GM18907 (cell line): Measurements from ENCODE around the gene LAMA3.

ENCODE experiments used
- ATAC-seq: cut with Tn5 transposase; IDR thresholded peaks from one replicate; pipeline ENCODE4 v1.9.1; 2021; ENCODE audit warnings: mild to moderate bottlenecking, moderate library complexity; ENCODE audit not compliant: unreplicated experiment

LAMA3 gene

DNA sequence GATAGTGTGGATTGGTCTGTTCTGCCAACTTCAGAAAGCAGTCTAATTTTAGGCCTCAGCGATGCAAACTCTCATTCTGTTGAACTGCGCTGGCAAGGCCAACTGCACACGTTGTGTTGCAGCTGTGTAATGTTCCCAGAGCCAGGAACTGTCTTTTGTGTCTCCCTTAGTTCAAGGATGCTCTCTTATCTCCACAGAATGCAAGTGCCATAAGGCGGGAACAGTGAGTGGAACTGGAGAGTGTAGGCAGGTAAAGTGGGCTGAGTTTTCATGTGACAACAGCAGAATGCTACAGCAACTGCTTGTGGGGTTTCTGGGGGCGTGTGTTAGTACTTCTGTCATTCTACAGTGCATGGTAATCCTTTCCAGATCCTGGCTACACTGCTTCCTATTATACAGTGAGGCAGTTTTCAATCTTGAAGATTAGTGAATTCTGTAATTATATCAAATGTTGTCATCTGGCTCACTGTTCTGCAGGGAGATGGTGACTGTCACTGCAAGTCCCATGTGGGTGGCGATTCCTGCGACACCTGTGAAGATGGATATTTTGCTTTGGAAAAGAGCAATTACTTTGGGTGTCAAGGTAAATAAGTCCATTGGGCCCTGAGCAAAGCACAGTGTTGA is 125.8 kb downstream of the LAMA3 start:
- ATAC-seq: no peak

DNA sequence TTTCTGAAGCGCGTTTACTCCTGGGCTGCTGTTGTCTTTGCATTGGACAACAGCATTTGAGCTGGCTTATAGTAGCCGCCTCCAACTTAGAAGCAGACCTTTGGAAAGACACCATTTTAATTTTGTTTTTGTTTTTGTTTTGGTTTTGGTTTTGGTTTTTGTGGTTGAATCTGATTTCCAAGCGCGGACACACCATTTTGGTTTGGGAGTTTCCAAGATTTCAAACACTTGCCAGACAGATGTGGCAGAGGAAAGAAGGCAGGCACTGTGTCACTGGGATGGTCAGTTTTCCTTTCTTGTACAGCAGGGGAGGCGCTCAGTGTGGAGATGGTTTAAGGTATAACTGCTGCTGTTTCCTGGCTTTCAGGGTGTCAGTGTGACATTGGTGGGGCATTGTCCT is 126.8 kb downstream of the LAMA3 start:
- no peak for ATAC-seq

DNA sequence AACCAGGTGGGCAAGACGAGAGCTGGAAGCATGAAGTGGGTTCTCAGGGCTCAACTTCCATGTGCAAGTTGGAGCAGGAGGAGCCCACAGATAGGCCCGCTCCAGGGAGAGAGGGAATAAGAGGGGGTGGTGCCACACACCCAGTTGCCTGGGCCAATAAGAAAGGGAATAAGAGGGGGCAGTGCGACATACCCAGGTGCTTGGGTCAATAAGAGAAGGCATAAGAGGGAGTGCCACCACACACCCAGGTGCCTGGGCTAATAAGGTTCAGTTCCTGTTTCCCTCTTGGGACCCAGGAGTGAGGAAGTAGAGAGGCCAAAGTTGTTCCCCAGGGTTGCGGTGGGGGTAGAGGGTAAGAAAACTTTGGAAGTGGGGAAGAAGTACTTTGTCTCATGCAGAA is 127.5 kb downstream of the LAMA3 start:
- no peak for ATAC-seq

DNA sequence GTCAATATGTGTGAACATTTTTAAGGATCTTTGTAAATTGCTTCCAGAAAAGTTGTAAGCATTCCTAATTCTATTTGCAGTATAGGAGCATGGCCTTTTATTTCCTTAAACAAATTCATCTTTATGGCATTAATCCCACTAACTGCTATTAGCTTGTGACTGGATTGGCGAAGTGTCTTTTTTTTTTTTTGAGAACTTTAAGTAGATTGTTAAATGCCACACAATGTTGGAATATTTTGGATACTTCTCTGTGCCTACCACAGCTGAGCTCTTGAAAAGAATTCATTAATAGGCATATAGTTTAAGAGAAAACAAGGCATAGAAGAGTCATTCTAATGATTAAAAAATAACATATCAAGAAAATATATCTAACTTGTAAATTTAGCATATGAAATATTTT is 129.7 kb downstream of the LAMA3 start:
- ATAC-seq: no peak

DNA sequence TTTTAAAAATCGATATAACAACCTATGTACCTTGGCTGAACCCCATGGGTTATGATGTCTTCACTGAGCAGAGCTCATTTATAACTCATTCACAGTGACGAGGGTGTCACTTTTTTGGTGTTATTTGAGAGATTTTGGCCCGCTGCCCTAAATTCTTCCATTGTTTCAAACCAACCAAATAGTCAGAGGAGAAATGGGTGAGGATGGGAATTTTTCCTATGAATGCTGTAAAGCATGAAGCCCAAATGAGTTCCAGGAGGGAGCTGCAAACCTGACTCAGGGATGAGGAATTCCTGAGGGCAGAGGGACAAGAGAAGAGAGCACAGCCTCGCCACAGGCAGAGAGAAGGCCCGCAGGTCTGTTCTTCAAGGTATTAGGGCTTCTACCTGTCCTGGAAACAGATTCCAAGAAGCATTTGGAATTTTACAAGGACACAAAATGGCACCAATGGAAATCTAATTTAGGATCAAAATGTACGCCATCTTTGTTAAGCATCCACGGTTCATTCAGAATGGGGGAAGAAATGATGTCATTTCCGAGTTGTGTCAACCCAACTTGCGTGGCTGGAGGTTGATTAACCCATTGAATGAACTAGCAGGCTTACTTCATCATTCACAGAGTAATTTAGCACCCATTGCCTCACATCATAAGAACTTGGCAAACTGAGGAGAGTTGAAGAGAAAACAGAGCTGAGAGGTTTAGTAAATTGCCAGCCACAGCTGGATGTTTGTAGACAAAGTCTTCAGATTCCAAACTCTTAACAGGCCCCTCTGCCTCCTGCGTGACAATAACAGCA is 133.5 kb downstream of the LAMA3 start:
- no peak for ATAC-seq

DNA sequence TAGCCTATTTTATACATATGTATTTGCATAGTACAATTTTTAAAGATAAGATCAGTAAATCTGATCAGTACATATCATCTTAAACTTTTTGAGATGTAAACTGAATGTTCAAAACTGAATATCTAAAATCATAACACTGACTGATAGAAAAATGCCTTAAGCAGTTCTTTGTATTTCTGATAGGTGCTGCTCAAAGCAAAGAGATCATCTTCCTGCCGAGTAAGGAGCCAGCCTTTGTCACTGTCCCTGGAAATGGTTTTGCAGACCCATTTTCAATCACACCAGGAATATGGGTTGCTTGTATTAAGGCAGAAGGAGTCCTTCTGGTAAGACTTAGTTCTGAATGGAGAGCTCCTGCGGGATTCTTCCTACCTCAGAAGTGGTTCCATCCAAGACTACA is 135.0 kb downstream of the LAMA3 start:
- no peak for ATAC-seq

DNA sequence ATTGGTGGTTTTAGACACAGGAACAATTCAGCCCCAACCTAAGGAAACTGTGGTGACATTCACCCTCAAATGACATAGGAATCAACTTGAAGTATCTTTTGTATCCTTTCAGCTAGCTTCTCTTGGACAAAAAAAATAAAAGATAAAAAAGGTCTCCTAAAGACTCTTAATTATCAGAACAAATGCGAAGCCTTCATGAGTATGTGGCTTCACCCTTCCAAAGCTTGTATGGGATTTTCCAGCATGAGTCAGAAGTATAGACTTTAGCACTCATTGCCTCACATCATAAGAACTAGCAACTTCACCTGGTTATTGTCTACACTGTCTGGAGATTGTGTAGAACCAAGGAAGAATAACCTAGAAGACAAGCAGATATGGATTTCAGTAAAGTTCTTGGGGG is 135.4 kb downstream of the LAMA3 start:
- ATAC-seq: no peak

DNA sequence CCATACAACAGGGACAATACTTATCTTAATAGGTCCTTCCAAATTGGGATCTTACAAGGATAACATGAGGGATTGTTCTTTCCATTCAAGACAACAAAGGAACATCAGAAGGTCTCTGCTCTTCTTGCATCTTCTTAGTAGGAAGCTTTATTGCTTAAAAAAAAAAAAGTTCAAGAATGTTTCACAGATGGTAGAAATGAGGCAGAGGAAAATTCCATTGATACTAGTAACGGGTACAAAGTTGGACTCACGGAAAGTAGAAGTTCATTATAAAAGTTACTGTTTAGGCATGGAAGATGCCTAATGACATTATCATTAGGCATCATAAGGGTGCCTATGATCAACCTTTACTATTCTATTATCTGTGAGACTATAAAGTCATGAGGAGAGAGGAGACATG is 136.2 kb downstream of the LAMA3 start:
- no peak for ATAC-seq

DNA sequence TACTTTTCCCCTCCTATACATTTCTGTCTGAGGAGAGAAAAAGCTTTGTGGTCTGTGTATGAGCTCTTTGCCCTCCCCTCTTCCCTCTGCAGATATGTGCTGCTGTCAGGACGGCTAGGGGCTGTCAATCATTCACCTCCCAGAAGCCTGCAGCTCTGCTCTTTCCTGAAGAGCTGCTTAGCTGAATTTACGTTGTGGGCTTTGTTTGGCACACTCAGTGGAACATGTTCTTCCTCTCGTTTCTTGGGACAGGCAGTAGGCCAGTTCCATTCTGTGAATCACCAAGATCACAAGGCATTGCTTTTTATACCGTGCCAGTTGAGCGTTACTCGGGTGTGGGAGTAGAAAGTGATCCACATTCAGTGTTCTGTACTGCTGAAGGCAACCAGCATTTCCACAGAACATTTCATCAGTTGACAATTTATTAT is 136.7 kb downstream of the LAMA3 start:
- ATAC-seq: peak; percentile 79

DNA sequence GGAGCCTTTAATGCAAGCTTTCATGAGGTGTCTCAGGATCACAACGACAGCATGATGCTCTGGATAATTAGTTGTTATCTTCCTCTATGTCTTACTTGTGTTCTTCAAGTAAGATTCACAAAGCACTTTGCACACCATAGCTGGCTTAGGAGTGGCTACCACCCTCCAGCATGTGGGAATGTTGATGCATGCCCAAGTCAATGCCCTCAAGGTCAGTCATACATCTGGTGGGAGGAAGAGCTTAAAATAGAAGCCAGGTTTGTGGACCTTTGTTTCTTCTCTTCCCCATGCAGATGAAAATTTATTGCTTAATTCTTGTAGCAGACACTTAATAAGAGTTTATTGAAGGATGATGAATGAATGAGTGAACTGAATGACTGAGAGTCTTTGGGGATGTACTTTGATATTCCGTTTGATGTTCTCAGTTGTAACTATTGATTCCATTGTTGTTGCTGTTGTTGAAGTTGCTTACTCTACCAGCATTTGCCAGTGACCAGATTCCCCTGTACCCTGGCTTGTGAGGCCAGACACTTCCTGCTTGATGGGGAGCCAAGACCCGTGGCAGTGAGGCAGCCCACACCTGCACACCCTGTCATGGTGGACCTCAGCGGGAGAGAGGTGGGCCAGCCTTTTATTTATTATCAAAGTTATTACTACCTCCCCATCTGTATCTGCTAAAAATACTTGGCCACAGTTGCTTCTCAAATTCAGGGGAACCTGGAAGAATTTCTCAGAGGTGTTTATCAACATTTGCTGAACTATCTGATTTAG is 137.8 kb downstream of the LAMA3 start:
- ATAC-seq: no peak

DNA sequence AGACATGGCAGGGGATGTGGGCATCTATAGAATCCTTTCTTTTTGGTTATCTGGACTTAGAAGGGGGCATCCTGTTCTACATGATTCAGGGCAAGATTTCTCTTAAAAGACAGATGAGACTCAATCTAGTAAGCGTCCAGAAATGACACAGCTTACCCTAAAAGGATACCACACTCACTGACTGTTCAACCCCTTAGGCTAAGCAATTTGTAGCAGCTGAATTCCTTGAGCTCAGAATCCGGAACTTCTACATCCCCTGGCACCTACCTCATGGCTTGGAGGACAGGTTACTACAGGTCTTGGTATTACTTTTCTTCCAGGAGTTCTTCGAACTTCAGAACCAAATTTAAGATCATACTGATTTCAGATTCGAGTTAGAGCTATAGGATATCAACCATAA is 138.4 kb downstream of the LAMA3 start:
- no peak for ATAC-seq

DNA sequence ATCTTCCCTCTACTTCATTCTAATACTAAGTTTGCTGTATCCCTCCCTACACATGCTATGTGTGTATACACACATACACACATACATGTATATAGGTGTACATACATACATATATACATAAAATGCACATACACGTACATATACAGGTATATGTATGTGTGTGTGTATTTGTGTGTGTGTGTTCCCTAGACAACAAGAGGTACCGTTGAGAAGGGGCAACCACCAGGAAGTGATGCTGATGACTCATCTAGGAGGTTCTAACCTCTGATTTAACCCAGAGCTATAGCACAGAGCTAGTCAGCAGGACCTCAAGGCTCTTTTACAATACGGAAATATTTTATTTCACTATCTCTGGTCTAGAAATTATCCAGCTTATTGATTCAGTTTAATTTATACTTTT is 139.2 kb downstream of the LAMA3 start:
- peak; percentile 92 for ATAC-seq

DNA sequence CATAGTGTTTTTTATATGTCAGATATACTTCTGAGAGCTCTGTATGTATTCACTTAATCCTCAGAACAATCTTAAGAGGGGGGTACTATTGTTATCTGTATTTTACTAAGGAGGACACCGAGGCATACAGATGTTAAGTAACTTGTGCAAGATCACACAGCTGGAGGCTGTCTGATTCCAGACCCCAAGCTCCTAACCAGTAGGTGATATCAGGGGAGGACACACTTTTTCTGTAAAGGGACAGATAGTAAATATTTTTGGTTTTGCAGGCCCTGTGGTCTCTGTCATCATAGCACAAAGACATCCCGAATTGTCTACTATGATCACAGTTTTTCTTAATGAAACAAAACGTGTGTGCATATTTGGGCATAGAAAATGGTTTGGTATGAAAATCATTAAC is 143.7 kb downstream of the LAMA3 start:
- ATAC-seq: no peak

DNA sequence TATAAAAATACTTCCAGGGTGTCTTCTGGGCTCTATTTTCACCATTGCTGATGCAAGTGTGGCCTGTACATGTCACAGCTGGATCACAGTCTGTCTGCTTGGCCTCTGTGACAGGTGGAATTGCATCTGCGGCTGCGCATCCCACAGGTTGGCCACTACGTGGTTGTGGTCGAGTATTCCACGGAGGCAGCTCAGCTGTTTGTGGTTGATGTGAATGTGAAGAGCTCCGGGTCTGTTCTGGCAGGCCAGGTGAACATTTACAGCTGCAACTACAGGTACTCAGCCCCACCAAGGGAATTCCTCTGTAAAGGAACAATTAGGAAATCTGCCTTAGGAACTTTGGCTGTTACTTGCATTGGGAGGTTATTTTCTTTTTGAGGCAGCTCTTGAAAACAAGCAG is 144.5 kb downstream of the LAMA3 start:
- ATAC-seq: no peak

DNA sequence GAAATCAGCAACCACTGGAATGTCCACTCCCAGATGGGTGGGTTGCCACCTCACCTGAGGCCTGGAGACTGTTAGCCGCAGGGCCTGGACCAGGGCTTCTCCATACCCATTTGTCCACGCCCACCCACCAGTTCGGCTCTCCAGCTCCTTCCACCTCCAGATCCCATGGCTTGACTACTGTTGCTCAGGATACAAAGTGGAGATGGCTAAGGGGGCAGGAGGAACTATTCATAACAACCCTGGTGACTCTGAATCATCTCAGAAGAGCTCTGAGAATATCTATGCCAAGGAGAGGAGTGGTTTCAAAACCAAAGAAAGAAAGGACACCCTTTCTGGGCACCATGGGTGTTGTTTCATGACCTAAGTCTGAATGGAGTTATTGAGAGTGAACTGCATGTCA is 145.8 kb downstream of the LAMA3 start:
- no peak for ATAC-seq

DNA sequence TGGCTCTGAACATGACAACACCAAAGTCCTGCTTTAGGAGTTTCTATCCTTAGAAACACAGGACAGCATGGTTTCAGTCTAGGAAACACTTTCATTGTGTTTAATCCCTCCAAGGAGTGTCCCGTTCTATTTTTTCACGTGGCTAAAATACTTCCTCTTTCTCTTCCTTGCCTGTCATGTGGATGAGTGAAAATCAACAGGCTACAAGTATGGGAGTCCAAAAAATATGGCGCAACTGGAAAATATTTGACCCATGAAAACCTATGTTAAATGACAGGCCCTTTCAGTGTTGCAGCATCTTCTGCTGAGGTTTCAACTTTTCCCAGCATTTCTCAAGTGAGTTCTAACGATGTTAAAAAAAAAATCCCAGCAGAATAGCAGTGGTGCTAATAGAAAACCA is 146.3 kb downstream of the LAMA3 start:
- ATAC-seq: no peak

DNA sequence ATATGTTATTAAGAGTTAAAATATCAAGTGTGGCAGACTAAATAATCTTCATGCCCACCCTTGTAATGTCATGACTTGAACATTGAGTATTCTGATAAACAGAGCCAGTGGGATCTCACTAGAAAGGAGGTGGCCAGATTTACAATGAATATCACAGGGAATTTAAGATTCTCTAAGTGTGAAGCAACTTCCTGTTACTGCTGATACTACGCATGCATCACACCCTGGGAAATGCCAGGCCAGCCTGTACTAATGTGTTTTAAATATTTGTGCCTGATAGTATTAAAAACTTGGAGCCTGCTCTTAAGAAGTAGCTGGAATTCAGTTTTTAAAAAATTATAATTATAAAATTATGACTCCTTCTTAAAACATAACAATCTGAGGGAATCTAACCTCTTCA is 148.3 kb downstream of the LAMA3 start:
- ATAC-seq: no peak

DNA sequence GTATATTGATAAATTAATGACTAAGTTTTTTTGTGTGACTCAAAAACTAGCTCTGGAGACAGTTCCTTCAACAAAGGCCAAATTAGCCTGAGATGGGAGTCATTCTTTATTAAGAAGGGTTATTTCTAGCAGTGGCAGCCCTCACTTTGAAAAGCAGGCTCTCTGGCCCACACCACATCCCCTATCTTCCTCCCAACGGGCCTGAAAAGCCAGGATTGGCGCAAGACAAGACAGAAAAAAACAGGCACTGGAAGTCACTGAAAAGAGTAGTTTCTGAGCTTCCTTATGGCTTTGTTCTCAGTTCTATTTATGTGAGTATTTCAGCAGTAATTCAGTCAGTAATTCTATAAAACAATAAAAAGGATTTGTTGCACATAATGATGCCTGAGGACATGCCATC is 149.0 kb downstream of the LAMA3 start:
- ATAC-seq: no peak

DNA sequence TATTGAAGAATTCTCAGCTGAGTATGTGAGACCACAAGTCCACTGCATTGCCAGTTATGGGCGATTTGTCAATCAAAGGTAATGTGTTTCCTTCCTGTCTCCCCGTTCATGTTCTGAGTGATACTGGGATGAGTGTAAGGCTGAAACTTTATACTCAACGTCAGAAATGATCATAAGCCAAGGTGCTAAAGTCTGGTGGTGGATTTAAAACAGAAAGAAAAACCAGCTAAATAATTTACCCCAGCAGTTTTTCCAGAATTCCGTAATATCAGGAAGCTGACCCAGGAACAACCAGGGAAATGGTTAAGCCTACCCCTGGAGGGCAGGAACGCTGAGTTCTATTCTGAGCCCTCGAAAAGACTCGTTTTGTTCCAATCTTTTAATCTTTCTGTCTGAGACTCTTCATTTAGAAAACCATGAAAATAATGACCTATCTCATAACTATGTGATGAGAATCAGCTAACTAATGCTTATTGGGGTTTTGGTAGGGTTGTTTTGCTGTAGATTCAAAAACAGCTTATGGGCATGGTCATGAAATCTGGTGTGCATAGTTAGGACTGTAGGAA is 149.6 kb downstream of the LAMA3 start:
- no peak for ATAC-seq

DNA sequence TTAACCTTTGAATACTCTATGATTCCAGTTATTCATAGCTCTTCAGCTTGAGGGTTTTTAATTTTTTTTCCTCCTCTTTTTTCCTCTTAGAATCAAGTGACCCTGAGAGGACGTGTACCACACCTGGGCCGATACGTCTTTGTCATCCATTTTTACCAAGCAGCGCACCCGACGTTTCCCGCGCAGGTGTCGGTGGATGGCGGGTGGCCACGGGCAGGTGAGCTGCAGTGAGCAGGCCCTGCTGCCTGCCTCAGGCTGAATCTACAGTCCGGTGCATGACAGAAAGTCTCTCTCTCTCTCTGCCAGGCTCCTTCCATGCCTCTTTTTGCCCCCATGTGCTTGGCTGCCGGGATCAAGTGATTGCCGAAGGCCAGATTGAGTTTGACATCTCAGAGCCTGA is 153.1 kb downstream of the LAMA3 start:
- no peak for ATAC-seq

DNA sequence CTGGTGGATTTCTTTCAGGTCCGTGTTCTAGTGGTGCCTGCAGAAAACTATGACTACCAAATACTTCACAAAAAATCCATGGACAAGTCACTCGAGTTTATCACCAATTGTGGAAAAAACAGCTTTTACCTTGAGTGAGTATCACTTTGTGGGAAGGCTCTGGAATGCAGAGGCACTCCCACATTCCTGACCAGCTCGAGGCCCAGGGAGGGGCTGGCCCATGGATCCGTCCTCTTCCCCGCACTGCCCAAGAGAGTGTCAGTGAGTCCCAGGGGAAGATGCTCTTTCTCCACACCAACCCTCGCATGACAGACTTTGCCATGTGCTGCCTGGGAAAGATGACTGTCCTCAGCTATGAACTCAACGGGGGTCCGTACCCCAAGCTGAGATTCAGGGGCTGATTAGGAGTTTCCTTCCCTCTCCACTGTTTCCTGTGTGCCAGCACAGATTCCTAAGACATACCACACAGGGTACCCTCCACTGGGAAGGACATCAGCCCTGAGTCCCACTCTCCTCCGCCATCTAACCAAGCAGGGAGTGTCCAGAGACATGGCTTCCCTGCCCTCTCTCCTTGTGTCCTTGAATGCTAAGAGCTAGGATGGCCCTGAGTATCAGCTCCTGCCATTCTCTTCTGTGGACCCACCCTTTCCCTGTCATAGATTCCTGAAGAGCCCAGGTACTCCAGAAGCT is 155.9 kb downstream of the LAMA3 start:
- no peak for ATAC-seq
